HG03521 (cell line): ENCODE measurements around the gene PARP3.
"Not testable (repeated sequence)": the region's sequence is repeated elsewhere in the genome, so short reads cannot be mapped to it uniquely, and the experiment has no call there.

Experiments
- ATAC-seq: cut with Tn5 transposase; IDR thresholded peaks from one replicate; pipeline ENCODE4 v1.9.1; 2021; ENCODE audit warnings: mild to moderate bottlenecking, moderate library complexity; ENCODE audit not compliant: unreplicated experiment

Gene PARP3

DNA sequence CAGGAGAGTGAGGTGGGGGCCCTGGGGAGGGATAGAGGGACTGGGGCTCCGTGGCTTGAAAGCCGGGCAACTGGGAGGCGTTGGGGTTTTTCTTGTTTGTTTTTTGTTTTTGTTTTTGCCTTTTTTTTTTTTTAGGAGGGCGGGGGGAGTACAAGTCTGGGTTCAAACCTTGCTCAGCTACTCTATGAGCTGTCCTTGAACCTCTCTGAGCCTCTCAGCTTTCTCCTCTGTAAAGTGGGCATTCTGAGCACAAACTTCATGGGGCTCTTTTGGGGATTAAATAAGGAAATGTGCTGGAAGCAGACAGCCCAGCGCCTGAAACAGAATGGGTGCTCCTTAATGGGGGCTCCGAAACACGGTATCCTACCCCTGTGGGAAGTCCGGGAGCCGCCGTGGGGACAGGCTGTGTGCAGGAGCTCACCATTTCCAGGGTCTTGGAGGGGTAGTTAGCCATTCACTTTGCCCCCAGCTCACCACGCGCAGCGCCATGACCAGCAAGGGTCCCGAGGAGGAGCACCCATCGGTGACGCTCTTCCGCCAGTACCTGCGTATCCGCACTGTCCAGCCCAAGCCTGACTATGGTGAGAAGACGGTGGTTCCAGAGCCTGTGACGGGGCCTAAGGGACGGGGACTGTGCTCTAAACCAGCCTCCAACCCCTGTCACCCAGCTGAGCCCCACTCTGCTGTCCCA, 41.6 kb downstream of the PARP3 start:
- ATAC-seq: no peak

DNA sequence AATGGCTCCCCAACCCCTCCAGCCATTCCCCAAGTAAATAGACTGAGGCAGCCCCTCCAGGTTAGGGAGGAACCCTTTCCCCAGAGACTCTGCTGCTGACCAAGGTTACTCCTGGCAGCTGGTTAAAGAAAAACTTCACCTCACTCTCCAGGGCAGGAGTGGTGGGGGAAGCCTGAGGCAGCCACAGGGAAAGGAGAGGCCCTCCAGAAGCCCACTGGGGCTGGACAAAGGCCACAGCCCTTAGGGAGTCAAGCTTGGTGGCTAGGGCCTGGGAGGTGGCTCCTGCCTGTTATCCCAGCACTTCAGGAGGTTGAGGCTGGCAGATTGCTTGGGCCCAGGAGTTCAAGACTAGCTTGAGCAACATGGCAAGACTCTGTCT, 42.1 kb downstream of the PARP3 start:
- ATAC-seq: no peak

DNA sequence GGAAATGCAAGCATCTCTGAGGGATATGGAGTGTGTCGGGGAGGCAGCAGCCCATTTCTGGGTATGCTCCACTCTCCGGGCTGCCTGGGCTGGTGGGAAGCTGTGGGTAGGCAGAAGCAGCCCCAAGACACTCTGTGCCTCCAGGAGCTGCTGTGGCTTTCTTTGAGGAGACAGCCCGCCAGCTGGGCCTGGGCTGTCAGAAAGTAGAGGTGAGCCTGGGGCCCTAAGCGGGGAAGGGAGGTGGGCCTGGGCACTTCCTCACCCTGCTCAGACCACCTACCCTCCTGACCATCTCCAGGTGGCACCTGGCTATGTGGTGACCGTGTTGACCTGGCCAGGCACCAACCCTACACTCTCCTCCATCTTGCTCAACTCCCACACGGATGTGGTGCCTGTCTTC, 42.9 kb downstream of the PARP3 start:
- no peak for ATAC-seq

DNA sequence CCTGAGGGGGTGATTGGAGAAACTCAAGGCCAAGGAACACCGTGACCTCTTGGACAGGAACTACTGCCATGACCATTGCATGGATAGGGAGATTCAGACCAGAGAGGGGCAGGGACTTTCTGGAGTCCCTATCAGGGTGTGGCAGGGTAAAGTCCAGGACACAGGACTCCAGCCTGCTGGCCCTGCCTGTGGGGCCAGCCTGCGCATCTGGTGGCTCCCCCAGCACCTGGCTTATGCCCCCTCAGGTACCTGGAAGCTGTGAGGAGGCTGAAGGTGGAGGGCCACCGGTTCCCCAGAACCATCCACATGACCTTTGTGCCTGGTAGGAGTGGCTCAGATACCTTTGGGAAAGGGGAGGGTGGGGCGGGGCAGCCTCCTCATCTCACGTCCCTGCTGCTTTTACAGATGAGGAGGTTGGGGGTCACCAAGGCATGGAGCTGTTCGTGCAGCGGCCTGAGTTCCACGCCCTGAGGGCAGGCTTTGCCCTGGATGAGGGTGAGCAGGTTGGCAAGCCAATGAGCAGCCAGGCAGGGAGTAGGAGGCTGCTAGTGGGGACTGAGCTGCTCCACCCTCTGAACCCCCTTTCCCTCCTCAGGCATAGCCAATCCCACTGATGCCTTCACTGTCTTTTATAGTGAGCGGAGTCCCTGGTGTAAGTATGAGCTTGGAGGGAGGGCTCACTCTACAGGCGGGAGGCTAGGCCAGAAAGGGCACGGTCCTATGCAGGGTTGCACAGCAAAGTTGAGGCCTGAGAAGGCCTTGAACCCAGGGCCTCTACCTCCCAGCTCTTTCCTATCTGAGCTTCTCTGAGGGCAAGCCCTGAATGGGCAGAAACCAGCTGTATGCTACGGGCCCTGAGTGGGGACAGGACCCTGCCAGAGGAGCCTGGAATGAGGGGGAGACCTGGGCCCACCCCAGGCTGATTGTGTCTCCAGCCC, 44.1 kb downstream of the PARP3 start:
- no peak for ATAC-seq

DNA sequence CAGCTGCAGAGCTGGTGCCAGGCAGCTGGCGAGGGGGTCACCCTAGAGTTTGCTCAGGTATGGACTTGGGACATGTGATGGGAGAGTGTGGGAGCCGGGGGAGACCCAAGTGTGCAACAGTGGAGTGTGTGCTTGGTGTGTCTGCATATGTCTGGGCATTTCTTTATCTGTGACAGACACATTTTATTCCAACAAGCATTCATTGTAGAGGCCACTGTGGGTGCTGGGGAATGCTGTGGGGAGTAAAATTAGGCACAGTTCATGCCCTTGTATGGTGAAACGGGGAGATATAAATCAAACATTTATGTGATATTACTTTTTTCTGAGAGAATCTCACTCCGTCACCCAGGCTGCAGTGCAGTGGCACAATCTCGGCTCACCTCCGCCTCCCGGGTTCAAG, 45.4 kb downstream of the PARP3 start:
- ATAC-seq: no peak

DNA sequence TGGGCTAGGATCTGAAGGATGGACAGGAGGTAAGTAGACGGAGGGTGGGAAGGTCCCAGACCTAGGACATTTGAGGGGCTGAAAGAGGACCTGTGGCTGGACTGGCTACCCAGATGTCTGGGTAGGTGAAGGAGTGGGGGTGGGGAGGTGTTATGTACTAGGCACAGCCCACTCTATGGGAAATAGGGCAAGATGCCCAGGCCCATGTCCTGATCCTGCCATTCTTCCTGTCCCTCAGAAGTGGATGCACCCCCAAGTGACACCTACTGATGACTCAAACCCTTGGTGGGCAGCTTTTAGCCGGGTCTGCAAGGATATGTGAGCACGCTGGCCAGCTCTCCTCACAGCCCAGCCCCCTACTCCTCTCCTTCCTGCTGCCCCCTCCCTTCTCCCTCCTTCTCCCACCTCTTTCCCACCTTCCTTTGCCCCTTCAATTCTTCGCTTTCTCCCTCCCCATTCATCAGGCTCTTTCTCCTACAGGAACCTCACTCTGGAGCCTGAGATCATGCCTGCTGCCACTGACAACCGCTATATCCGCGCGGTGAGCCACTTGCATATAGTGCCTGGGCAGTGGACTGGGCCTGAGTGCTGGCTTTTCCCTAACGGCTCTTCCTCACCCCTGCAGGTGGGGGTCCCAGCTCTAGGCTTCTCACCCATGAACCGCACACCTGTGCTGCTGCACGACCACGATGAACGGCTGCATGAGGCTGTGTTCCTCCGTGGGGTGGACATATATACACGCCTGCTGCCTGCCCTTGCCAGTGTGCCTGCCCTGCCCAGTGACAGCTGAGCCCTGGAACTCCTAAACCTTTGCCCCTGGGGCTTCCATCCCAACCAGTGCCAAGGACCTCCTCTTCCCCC, 46.4 kb downstream of the PARP3 start:
- ATAC-seq: no peak

DNA sequence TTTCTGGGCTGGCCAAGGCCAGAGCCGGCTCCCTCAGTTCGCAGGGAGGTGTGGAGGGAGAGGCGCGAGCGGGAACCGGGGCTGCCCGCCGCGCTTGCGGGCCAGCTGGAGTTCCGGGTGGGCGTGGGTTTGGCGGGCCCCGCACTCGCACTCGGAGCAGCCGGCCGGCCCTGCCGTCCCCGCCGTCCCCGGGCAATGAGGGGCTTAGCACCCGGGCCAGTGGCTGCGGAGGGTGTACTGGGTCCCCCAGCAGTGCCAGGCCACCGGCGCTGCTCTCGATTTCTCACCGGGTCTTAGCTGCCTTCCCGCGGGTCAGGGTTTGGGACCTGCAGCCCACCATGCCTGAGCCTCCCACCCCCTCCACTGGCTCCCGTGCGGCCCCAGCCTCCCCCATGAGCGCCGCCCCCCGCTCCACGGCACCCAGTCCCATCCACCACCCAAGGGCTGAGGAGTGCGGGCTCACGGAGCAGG, 48.4 kb downstream of the PARP3 start:
- ATAC-seq: not testable (repeated sequence)

DNA sequence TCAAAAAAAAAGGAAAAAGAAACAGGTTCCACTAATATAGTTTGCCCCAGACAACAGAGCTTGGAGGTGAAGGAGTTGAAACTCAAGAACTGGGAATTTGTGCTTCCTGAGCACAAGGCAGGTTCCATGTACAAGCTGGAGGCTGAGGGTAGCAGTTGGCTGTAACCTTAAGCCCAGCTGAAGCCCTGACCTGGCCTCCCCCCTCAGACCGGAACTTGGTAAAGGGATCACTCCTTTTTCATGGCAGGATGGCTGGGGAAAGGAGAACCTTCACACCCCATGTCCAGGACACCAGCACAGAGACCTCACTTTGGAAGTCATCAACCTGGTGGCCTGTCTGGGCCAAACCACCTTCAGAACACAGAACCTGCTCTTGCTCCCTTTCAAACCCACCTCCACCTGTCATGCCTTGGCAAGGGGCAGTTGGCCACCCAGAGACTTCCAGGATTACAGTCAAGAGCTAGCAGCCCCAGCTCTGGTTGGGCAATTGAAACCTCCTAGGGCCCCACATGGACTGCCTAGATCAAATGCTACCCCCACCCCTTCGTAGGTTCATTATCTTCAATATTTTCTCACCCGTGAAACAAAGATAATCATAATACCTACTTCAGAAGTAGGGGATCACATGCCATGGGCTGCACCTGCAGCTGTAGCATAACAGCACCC, 50.0 kb downstream of the PARP3 start:
- ATAC-seq: no peak

DNA sequence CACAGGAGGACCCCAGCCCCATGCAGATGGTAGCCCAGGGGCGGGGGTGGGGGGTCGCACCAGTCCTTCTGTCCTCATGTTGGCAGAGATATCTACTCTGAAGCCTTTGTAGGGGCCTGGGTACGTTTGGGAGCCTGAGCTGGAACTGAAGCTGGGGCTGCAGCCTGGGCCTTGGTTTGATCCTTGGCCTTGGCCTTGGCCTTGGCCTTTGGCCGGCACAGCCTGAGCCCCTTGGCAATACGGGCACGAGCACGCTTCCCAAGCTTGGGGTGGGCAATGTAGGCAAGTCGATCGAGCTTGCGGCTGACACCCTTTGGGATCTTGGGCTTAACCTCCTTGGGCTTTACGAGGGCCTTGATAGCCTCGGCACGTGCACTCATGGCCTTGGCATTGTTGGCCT, 51.5 kb downstream of the PARP3 start:
- not testable (repeated sequence) for ATAC-seq

DNA sequence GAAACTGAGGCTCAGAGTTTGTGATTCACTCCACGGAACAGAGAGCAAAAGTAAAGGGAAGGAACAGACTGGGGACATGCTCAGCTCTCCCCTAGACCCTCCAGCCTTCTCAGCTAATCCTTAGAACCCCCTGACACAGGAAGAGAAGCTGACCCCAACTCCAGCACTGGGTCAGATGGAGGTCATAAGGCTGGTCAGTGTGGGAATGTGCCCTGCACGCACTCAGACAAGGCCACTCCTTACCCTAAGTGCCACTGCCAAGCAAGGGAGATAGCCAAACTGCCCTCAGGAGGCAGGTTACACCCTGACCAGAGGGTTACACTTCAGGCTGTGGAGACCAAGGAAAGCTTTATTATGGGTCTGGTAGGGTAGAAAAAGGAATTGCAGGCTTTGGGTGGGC, 52.4 kb downstream of the PARP3 start:
- ATAC-seq: no peak

DNA sequence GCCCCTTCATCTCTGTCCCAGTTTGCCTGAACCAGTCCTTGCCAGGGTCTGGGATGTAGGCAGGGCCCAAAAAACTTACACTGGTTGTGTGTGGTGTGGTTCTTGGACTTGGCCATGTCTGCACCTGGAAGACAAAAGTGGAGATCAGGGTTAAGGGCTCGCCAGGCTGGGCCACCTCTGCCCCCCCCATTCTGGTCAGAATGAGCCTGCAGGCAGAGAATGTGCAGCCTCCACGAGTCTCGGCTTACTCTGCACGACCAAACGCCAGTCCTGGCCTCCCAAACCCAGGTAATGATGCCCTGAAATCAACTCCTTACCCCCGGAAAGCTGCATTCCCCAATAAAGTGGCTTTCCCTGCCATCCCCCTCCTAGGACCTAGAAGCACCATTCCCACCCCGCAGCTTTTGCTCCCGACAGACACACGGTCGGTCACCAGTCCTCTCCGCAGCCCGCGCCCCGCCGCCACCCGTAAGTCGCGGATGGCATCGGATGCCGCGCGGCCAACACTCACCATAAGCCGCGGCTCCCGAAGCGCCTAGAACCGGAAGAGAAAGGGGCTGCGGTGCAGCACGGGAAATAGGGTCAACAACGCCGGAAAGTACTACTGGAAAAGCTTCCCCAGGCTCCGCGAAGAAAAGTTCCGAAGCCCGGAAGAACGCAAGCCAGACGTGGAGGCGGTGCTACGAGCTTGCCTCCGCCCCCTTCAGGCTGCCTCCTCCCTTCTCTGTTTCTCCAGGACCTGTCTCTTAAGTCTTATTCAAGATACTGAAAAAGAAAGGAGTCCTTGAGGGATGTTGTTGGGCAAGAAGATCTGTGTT, 53.4 kb downstream of the PARP3 start, which contains the start of gene RPL29:
Gene RPL29 (minus strand): TSS at position 550 of the 818 bp plus-strand sequence. CDS start 434 bp downstream, at position 116.
- ATAC-seq: peak; percentile 91

DNA sequence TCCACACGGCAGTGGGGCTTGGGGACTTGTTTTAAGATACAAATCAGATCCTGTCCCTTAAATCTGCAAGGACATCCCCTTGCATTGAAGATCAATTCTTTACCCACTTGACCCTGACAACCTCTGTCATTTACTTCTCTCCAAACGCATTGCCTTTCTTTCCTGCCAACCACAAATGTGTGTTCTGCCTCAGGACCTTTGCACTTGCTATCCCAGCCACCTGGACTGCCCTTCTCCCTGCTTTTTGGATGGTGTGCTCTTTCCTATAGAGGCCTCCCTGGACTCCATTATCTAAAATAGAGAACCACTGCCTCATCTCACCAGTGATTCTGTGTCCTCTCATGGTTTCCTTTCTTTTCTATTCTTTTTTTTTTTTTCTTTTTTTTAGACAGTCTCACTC, 55.0 kb downstream of the PARP3 start:
- ATAC-seq: no peak

DNA sequence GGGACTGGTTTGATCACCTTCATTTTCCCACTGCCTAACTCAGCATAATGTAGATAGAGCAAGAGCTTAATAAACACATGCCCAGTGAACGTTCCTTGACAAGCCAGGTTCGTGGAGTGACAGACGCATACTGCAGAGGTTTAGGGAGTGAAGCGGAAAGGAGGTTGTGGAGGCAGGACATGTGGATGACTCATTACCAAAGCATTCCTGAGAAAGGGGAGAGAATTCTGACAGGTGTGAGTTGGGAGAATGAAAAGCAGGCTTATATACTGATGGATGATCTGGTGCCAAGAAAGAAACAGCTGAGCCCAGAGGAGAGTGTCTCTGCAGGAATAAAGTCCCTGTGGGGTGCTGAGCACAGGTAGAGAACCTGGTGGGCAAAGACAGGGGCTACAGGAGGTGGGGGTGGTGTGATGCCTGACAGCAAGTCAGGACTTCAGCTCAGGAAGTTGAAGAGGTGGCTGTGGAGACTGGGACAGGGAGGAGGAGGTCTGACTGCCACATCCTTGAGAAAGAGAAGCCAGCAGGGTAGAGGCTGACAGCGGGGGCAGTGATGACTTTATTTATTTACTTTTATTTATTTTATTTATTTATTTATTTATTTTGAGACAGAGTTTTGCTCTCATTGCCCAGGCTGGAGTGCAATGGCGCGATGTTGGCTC, 55.9 kb downstream of the PARP3 start:
- ATAC-seq: no peak
